Stimulated activated CD8-positive, alpha-beta memory T cell treated with anti-CD3 and anti-CD28 coated beads, Interleukin-7, amount 100 ng/mL, for 24 hours (primary cell): ENCODE measurements around the gene DOCK6.
A peak's percentile ranks its signal among the peaks of the same experiment; 100 is the strongest.

Experiments used
- DNase-seq: peaks from one replicate; pipeline ENCODE4 v3.0.0-alpha.2; 2020; ENCODE audit warnings: low read depth

Gene DOCK6

GRCh38 chr19:11261971-11262839 is at the start of gene DOCK6:
TSS of gene DOCK6 (minus strand) at chr19:11262524. CDS start at chr19:11262440, 84 bp downstream.
- no peak for DNase-seq

GRCh38 chr19:11306337-11306736 is 44.0 kb upstream of the DOCK6 start:
- no peak for DNase-seq

GRCh38 chr19:11304936-11305335 is 42.6 kb upstream of the DOCK6 start:
- DNase-seq: no peak

GRCh38 chr19:11300811-11301120 is 38.4 kb upstream of the DOCK6 start:
- no peak for DNase-seq

- DNase-seq: no peak
Measured at GRCh38 chr19:11299946-11300810, 37.9 kb upstream of the DOCK6 start.

- DNase-seq: no peak
Measured at GRCh38 chr19:11296264-11296663, 33.9 kb upstream of the DOCK6 start.

- no peak for DNase-seq
Measured at GRCh38 chr19:11295665-11296245, 33.4 kb upstream of the DOCK6 start, which contains the start of gene TSPAN16. TSS of gene TSPAN16 (plus strand) at chr19:11296160. CDS start at chr19:11296298, 138 bp downstream.

GRCh38 chr19:11295180-11295579 is 32.9 kb upstream of the DOCK6 start:
- no peak for DNase-seq

- DNase-seq: peak; percentile 73
Measured at GRCh38 chr19:11293433-11294389, 31.4 kb upstream of the DOCK6 start.

- no peak for DNase-seq
Measured at GRCh38 chr19:11291991-11292390, 29.7 kb upstream of the DOCK6 start.

GRCh38 chr19:11291415-11291814 is 29.1 kb upstream of the DOCK6 start:
- no peak for DNase-seq

GRCh38 chr19:11290256-11290655 is 27.9 kb upstream of the DOCK6 start:
- DNase-seq: no peak

- DNase-seq: no peak
Measured at GRCh38 chr19:11288349-11288748, 26.0 kb upstream of the DOCK6 start.

GRCh38 chr19:11286312-11286974 is 24.1 kb upstream of the DOCK6 start:
- no peak for DNase-seq

GRCh38 chr19:11284515-11284914 is 22.2 kb upstream of the DOCK6 start:
- no peak for DNase-seq

- DNase-seq: no peak
Measured at GRCh38 chr19:11281356-11282049, 19.2 kb upstream of the DOCK6 start.

- no peak for DNase-seq
Measured at GRCh38 chr19:11279505-11280236, 17.3 kb upstream of the DOCK6 start.

GRCh38 chr19:11278670-11279069 is 16.3 kb upstream of the DOCK6 start:
- DNase-seq: no peak

- DNase-seq: no peak
Measured at GRCh38 chr19:11274533-11275086, 12.3 kb upstream of the DOCK6 start.
